ENCODE data around the gene KCNQ2. TPM values are rescaled to one million over a fixed set of nuclear protein-coding genes. Genes with fewer than 3 reads are reported as not detected.

Gene KCNQ2
- total RNA-seq, 4 donors from 2014 or later = 0.76 TPM; not detected in 3

- H3K4me3 ChIP-seq = no peak overlapping the region
- TF ChIP-seq, protein P1, sequence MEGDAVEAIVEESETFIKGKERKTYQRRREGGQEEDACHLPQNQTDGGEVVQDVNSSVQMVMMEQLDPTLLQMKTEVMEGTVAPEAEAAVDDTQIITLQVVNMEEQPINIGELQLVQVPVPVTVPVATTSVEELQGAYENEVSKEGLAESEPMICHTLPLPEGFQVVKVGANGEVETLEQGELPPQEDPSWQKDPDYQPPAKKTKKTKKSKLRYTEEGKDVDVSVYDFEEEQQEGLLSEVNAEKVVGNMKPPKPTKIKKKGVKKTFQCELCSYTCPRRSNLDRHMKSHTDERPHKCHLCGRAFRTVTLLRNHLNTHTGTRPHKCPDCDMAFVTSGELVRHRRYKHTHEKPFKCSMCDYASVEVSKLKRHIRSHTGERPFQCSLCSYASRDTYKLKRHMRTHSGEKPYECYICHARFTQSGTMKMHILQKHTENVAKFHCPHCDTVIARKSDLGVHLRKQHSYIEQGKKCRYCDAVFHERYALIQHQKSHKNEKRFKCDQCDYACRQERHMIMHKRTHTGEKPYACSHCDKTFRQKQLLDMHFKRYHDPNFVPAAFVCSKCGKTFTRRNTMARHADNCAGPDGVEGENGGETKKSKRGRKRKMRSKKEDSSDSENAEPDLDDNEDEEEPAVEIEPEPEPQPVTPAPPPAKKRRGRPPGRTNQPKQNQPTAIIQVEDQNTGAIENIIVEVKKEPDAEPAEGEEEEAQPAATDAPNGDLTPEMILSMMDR (IDR thresholded peaks at IDR 0.05) = no peak
- TF ChIP-seq POLR2AphosphoS5 (IDR thresholded peaks at IDR 0.05) (no peak), EP300 (IDR thresholded peaks at IDR 0.05) (no peak), POLR2A (IDR thresholded peaks at IDR 0.05) (no peak)
- no peaks in the 10 kb centered on the region for H3K4me1 ChIP-seq
- no peaks in the 10 kb centered on the region for H3K36me3 ChIP-seq
- DNase-seq (ENCODE audit: low spot score in 2 of 2) = no peak
- H3K27me3 ChIP-seq = peaks cover 85% of the 10 kb centered on the region
- 59% methylated on average over 5 of the region's 24 CpGs for WGBS
- no peaks in the 10 kb centered on the region for H3K9me3 ChIP-seq
- no peak overlapping the region for H3K27ac ChIP-seq
These were observed 102.5 kb downstream of the KCNQ2 start for GRCh38 chr20:63369724-63370617.

DNA sequence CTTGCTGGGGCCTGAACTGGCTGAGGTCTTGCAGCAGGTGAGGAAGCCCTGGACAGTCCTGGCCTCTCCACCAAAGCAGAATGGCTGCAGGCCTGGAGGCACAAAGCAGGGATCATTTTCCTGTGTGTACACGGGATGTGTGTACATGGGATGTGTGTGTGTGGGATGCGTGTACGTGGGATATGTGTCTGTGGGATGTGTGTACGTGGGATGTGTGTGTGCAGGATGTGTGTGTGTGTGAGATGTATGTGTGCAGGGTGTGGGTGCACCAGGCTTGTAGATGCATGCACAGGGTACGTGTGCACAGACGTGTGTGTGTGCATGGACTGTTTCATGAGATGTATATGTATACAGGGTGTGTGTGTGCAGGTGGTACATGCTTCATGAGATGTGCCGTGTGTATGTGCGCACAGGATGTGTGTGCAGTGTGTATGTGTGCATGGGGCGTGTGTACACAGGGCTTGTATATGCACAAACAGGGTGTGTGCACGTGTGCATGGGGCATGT, 103.4 kb downstream of the KCNQ2 start:
- Histone ChIP-seq H3K27me3 (peaks cover 85% of the 10 kb centered on the region), H3K4me3 (no peak overlapping the region), H3K4me1 (no peaks in the 10 kb centered on the region), H3K27ac (no peak overlapping the region), H3K36me3 (no peaks in the 10 kb centered on the region), H3K9me3 (no peaks in the 10 kb centered on the region)
- 90% methylated on average over 10 of the region's 10 CpGs for WGBS
- no peak for DNase-seq (ENCODE audit: low spot score in 2 of 2)
- no peak for TF ChIP-seq POLR2A (IDR thresholded peaks at IDR 0.05)
- no peak for TF ChIP-seq EP300 (IDR thresholded peaks at IDR 0.05)
- no peak for TF ChIP-seq POLR2AphosphoS5 (IDR thresholded peaks at IDR 0.05)
- TF ChIP-seq, protein P1 (IDR thresholded peaks at IDR 0.05) = no peak

DNA sequence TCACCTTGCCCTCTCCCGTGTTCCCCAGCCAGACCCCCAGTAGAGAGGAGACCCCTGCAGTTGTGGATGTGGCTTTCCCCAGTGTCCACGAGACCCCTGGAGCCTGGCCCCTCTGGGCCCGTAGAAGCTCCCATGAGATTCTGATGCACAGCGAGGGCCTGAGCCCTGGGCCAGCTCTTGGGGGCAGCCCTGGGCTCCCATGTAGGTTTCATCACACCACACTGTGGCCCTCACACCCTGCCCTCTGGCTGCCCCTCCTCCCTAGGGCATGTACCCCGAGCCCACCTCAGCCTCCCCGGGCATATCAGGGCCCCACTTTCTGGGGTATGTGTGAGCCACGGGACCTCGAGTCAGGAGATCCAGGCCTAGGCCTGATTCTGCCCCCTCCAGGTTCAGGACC, 104.3 kb downstream of the KCNQ2 start:
- Histone ChIP-seq H3K9me3 (no peaks in the 10 kb centered on the region), H3K36me3 (no peaks in the 10 kb centered on the region), H3K27ac (no peak overlapping the region), H3K4me3 (no peak overlapping the region), H3K27me3 (peaks cover 84% of the 10 kb centered on the region), H3K4me1 (no peaks in the 10 kb centered on the region)
- WGBS = 86% methylated on average over 8 of the region's 8 CpGs
- DNase-seq (ENCODE audit: low spot score in 2 of 2) = no peak
- TF ChIP-seq POLR2A (IDR thresholded peaks at IDR 0.05) = no peak
- TF ChIP-seq, protein P1 (IDR thresholded peaks at IDR 0.05) = no peak
- TF ChIP-seq POLR2AphosphoS5 (IDR thresholded peaks at IDR 0.05) = no peak
- TF ChIP-seq EP300 (IDR thresholded peaks at IDR 0.05) = no peak

DNA sequence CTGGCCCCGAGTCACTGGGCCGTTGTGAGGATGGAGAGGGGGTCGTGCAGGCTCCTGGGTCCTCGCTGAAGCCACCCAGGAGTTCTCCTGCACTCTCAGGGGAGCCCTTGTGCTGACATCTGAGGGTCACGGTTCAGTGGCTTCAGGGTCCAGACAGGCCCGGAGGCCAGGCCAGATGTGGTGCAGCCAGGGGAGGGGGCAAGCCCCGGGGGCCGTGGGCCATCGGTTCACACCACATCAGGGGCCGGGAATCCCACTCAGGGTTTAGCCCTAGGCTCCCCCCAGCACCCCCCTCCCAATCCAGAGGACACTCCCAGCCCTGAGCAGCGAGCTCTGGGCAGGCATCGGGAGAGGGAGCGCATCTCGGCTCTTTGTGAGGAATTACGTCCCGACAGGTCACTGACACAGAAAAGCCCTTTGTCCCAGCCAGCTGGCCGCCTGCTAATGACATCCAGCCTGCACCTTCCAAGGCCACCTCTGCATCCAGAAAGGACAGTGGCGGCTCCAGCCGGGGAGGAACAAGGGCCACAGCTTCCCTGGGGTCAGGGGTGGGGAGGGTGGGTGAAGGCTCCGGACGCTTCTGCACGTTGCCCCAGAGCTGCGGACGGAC, 104.9 kb downstream of the KCNQ2 start:
- Histone ChIP-seq H3K27ac (no peak overlapping the region), H3K4me1 (no peaks in the 10 kb centered on the region), H3K4me3 (no peak overlapping the region), H3K9me3 (no peaks in the 10 kb centered on the region), H3K36me3 (no peaks in the 10 kb centered on the region), H3K27me3 (peaks cover 84% of the 10 kb centered on the region)
- TF ChIP-seq EP300 (IDR thresholded peaks at IDR 0.05) = no peak
- no peak for TF ChIP-seq POLR2A (IDR thresholded peaks at IDR 0.05)
- TF ChIP-seq, protein P1 (IDR thresholded peaks at IDR 0.05) = no peak
- no peak for TF ChIP-seq POLR2AphosphoS5 (IDR thresholded peaks at IDR 0.05)
- DNase-seq (ENCODE audit: low spot score in 2 of 2) = no peak
- WGBS = 69% methylated on average over 8 of the region's 24 CpGs
